OCI-LY1 (cell line): ENCODE measurements around the gene FNDC8.

Experiments
- CTCF ChIP-seq: fragments of 200-600 bp; sonication (generic), shearing (Covaris generic); IDR thresholded peaks from 2 replicates; pipeline ENCODE4 v1.5.1; 2017; ENCODE audit warnings: mild to moderate bottlenecking, antibody characterized with exemption, low read length, moderate library complexity, mixed read lengths
- EZH2 ChIP-seq: fragments of 200-600 bp; sonication (generic), shearing (Covaris generic); IDR thresholded peaks from 2 replicates; pipeline ENCODE4 v1.8.0; 2017; ENCODE audit warnings: borderline replicate concordance, mixed run types, mild to moderate bottlenecking, antibody characterized with exemption, low read length, moderate library complexity, mixed read lengths

GRCh38 chr17:35081638-35082037 lies 39.8 kb upstream of the FNDC8 start:
- no peak for TF ChIP-seq CTCF
- TF ChIP-seq EZH2 = no peak
